GM12878 (cell line): ENCODE measurements around the gene ATN1. TPM values are rescaled to one million over a fixed set of nuclear protein-coding genes. Genes with fewer than 3 reads are reported as not detected.

ENCODE experiments used
- ASH2L ChIP-seq: fragments of 300-600, 200-600 bp; sonication (generic); IDR thresholded peaks from 2 replicates; pipeline ENCODE4 v1.6.1; 2017; ENCODE audit warnings: low read depth, mild to moderate bottlenecking, borderline replicate concordance
- ATF2 ChIP-seq: IDR thresholded peaks from 2 replicates; pipeline ENCODE4 v1.6.1; 2012; ENCODE audit warnings: low read length, inconsistent platforms
- BCLAF1 ChIP-seq: fragments of 450-650 bp; IDR thresholded peaks from 2 replicates; pipeline ENCODE4 v1.6.1; 2017; ENCODE audit warnings: antibody characterized with exemption, mild to moderate bottlenecking, moderate library complexity
- CEBPB ChIP-seq, 2 experiments: fragments of 150-350 bp in 1 of 2; IDR thresholded peaks; 2 replicates each; pipeline ENCODE4 v1.6.1; 2012 to 2014; ENCODE audit warnings: low read depth in 2 of 2, low read length in 2 of 2, borderline replicate concordance in 1 of 2, inconsistent platforms in 1 of 2
- CEBPZ ChIP-seq: fragments of 150-350 bp; IDR thresholded peaks from 2 replicates; pipeline ENCODE4 v1.6.1; 2016; ENCODE audit warnings: low read depth, low read length
- CREB1 ChIP-seq: IDR thresholded peaks from 2 replicates; pipeline ENCODE4 v1.6.1; 2012; ENCODE audit warnings: low read depth, mild to moderate bottlenecking, inconsistent platforms
- CREM ChIP-seq: IDR thresholded peaks from 2 replicates; pipeline ENCODE4 v1.6.1; 2014; ENCODE audit warnings: antibody characterized with exemption, low read depth
- FOXK2 ChIP-seq: fragments of 450-650 bp; IDR thresholded peaks from 2 replicates; pipeline ENCODE4 v1.6.1; 2017; ENCODE audit warnings: mild to moderate bottlenecking, moderate library complexity
- IRF3 ChIP-seq: fragments of 450-650 bp; IDR thresholded peaks from 2 replicates; pipeline ENCODE4 v1.6.1; 2014; ENCODE audit warnings: mild to moderate bottlenecking
- IRF5 ChIP-seq: fragments of 450-650 bp; IDR thresholded peaks from 2 replicates; pipeline ENCODE4 v1.6.1; 2017; ENCODE audit warnings: borderline replicate concordance
- MYB ChIP-seq: fragments of 150-350 bp; IDR thresholded peaks from 2 replicates; pipeline ENCODE4 v1.6.1; 2014; ENCODE audit warnings: mild to moderate bottlenecking, low read depth, low read length, borderline replicate concordance
- RB1 ChIP-seq: fragments of 450-650 bp; formaldehyde crosslinking; IDR thresholded peaks from 2 replicates; pipeline ENCODE4 v1.6.1; 2017; ENCODE audit warnings: mild to moderate bottlenecking, borderline replicate concordance
- ZBTB40 ChIP-seq: fragments of 450-650 bp; IDR thresholded peaks from 2 replicates; pipeline ENCODE4 v1.6.1; 2016; ENCODE audit warnings: mild to moderate bottlenecking, moderate library complexity, borderline replicate concordance
- polyA plus RNA-seq, 11 experiments: library from polyadenylated mRNA; depleted of rRNA in 4 of 11; unstranded in 6 of 11; stranded (reverse) in 5 of 11; fragments of >200 nt; fragmentation: Nextera tagmentation in 4 of 11; fragmentation: Illumina TruSeq in 1 of 11; extraction: Ambion mirVana in 4 of 11; extraction: Trizol in 1 of 11; gene quantifications; 1 replicate in 1 of 11; 2 replicates in 10 of 11; pipeline versions ENCODE4 v1.2.1 to v1.2.3, GENCODE V29; 2011 to 2016; ENCODE audit warnings: inconsistent platforms in 2 of 11, missing spikeins in 2 of 11, low read depth in 1 of 11
- total RNA-seq, 4 experiments: library from RNA; depleted of rRNA in 3 of 4; stranded (reverse); fragments of >200 nt in 3 of 4; fragmentation: Illumina TruSeq in 1 of 4; extraction: Trizol in 1 of 4; gene quantifications; 2 replicates each; pipeline versions ENCODE4 v1.2.1 to v1.2.3, GENCODE V29; 2013 to 2021

The ATN1 gene
- total and polyA plus RNA-seq, 10 of the 15 experiments (the other 5 are each of a cell fraction or from before 2014, with no cell fraction given): 0.08 to 44.5 (median 5.0) TPM

GRCh38 chr12:6978611-6979011 is 50.9 kb downstream of the ATN1 start (continued):
- TF ChIP-seq ATF2: no peak
- no peak for TF ChIP-seq CEBPZ
- no peak for TF ChIP-seq CREB1
- TF ChIP-seq BCLAF1: no peak
- no peak for TF ChIP-seq MYB
- TF ChIP-seq IRF3: no peak
- TF ChIP-seq ZBTB40: no peak
- no peak for TF ChIP-seq CEBPB (IDR thresholded peaks at IDR 0.05; ENCODE audit: borderline replicate concordance in 1 of 2, low read depth in 2 of 2, low read length in 2 of 2)
- TF ChIP-seq RB1: no peak
- no peak for TF ChIP-seq ASH2L
- no peak for TF ChIP-seq IRF5
- no peak for TF ChIP-seq FOXK2
- no peak for TF ChIP-seq CREM
